ENCODE data around the gene FTO. TPM values are rescaled to one million over a fixed set of nuclear protein-coding genes. Genes with fewer than 3 reads are reported as not detected.

FTO gene
- total and polyA plus RNA-seq, 2 of the 8 experiments (the other 6 are each of a cell fraction or from before 2014, with no cell fraction given), result 34.5 to 59.8 TPM

- Histone ChIP-seq H3K4me2 (ENCODE audit: insufficient read depth in 1 of 2, low read depth in 2 of 2, low read length in 2 of 2) (peak overlapping the region; percentile 22 to 57), H2AFZ (ENCODE audit: low read length) (no peak overlapping the region), H2AK5ac (ENCODE audit: low read depth, low read length) (0 out of 2 replicates have a peak overlapping the region, but pooled peaks have one; percentile 43), H2BK20ac (ENCODE audit: low read length) (peak overlapping the region; percentile 80; the same call in 1 of the 2 replicates), H2BK12ac (ENCODE audit: low read depth, low read length) (0 out of 2 replicates have a peak overlapping the region, but pooled peaks have one; percentile 33), H3K27me3 (replicated peaks in 1 of 4; ENCODE audit: control insufficient read depth in 3 of 4, extremely low read depth in 1 of 4, insufficient read depth in 3 of 4, low read length in 3 of 4) (no peaks in the 10 kb centered on the region; a peak in 1 of 7 replicates), H3K36me3 (ENCODE audit: control insufficient read depth in 2 of 4, insufficient read depth in 4 of 4, low read length in 3 of 4) (no peaks in the 10 kb centered on the region), H4K91ac (replicated peaks; ENCODE audit: insufficient read length, low read length) (peak overlapping the region; percentile 89), H3K56ac (replicated peaks; ENCODE audit: insufficient read length, low read depth, low read length) (peak overlapping the region; percentile 90), H3K79me2 (ENCODE audit: control insufficient read depth in 1 of 2, insufficient read depth in 2 of 2, low read length in 2 of 2) (no peaks in the 10 kb centered on the region), H3K14ac (ENCODE audit: insufficient read length) (no peak overlapping the region), H3K9me3 (ENCODE audit: insufficient read depth in 2 of 2, low read depth in 1 of 2, low read length in 1 of 2) (no peaks in the 10 kb centered on the region), H3K79me1 (ENCODE audit: low read depth, low read length) (no peaks in the 10 kb centered on the region), H2BK5ac (ENCODE audit: low read depth, low read length) (peak overlapping the region; percentile 98), H4K20me1 (replicated peaks in 1 of 2; ENCODE audit: control insufficient read depth in 1 of 2, insufficient read depth in 2 of 2, low read length in 2 of 2) (no peaks in the 10 kb centered on the region), H2BK120ac (replicated peaks; ENCODE audit: low read depth, low read length) (peak overlapping the region; percentile 97), H2BK15ac (ENCODE audit: low read length) (no peak overlapping the region), H3K18ac (ENCODE audit: extremely low read depth, low read length) (peak overlapping the region; percentile 95), H4K8ac (ENCODE audit: extremely low read depth, insufficient read depth, low read length) (no peak overlapping the region), H4K5ac (ENCODE audit: insufficient read length, low read depth, low read length) (peak overlapping the region; percentile 82), H3K4me1 (replicated peaks in 1 of 4; ENCODE audit: control insufficient read depth in 3 of 4, insufficient read depth in 4 of 4, low read length in 3 of 4) (peaks cover 18 to 29% (median 25%) of the 10 kb centered on the region in 4 experiments; a peak in 6 of 7 replicates), H3K23ac (ENCODE audit: insufficient read length) (no peak overlapping the region), H3K4ac (replicated peaks; ENCODE audit: insufficient read length, low read depth, low read length) (no peak overlapping the region), H3K23me2 (ENCODE audit: low read depth, low read length) (no peaks in the 10 kb centered on the region), H3K4me3 (ENCODE audit: extremely low read depth in 1 of 4, insufficient read depth in 2 of 4, low read depth in 3 of 4, low read length in 4 of 4) (peak overlapping the region in 1 of 4 experiments; percentile 15; a peak in 1 of 8 replicates), H3K9ac (replicated peaks in 1 of 4; ENCODE audit: extremely low read depth in 1 of 4, low read depth in 3 of 4, low read length in 3 of 4) (no peak overlapping the region), H3K27ac (ENCODE audit: low read depth, low read length) (peak overlapping the region; percentile 68)
- DNase-seq (ENCODE audit: low read depth in 1 of 2, low spot score in 2 of 2) (peak; percentile 50 to 56), FAIRE-seq (no peak)
- no peak for TF ChIP-seq KDM5A (IDR thresholded peaks at IDR 0.05; ENCODE audit: low read length)
- ChIA-PET CTCF (ENCODE audit: partially characterized antibody) (interaction anchor here (0.6 to 1.5 kb wide), 4 partner anchors 12 to 137 kb away, joined by 3 to 6 read pairs (median 4); no protein-coding TSS in a partner anchor), POLR2A (ENCODE audit: partially characterized antibody) (interaction anchor here (1.3 to 1.8 kb wide), 3 partner anchors 14 to 17 kb away, joined by 3 to 6 read pairs (median 4); no protein-coding TSS in a partner anchor)
- WGBS, 2 experiments (ENCODE audit: extremely low coverage in 1 of 2, insufficient coverage in 1 of 2, insufficient read length in 1 of 2, insufficient replicate concordance in 2 of 2, low coverage in 1 of 2, low lambda C conversion rate in 2 of 2, missing lambda C conversion rate in 1 of 2), result 40% methylated on average over 8 of the region's 8 CpGs; no CpG with 5 or more reads in 1 of the 2 experiments
These were observed 345.9 kb downstream of the FTO start for GRCh38 chr16:54049591-54050458.

All from H1 (cell line).